ENCODE results near the gene DOCK8.

DOCK8 gene

DNA sequence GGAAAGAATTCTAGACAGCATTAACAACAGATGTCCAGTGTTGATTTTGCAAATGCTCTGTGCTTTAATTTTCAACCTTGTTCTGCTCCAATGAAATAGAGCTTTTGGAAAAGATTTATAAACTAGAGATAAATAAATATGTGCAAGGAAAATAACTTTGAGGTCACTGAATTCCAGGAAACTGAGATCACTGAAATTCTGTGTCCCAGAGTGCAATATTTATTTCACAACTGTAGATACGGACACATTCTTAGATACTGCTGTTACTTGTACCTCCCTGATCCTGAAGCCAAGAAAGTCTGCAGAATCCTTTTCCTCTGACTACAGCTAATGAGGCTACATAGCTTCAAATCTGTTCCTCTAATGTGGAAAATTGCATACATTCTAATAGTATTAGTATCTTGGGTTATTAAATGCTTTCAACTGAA is 222.9 kb downstream of the DOCK8 start:
- TF ChIP-seq, protein P1, sequence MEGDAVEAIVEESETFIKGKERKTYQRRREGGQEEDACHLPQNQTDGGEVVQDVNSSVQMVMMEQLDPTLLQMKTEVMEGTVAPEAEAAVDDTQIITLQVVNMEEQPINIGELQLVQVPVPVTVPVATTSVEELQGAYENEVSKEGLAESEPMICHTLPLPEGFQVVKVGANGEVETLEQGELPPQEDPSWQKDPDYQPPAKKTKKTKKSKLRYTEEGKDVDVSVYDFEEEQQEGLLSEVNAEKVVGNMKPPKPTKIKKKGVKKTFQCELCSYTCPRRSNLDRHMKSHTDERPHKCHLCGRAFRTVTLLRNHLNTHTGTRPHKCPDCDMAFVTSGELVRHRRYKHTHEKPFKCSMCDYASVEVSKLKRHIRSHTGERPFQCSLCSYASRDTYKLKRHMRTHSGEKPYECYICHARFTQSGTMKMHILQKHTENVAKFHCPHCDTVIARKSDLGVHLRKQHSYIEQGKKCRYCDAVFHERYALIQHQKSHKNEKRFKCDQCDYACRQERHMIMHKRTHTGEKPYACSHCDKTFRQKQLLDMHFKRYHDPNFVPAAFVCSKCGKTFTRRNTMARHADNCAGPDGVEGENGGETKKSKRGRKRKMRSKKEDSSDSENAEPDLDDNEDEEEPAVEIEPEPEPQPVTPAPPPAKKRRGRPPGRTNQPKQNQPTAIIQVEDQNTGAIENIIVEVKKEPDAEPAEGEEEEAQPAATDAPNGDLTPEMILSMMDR (IDR thresholded peaks at IDR 0.05): no peak
- H3K4me3 ChIP-seq: peak overlapping the region; percentile 6
- DNase-seq (ENCODE audit: low spot score): no peak
- peak overlapping the region; percentile 60 to 88 for H3K27ac ChIP-seq

- TF ChIP-seq, protein P1 (IDR thresholded peaks at IDR 0.05): no peak
- Histone ChIP-seq H3K27ac (peak overlapping the region; percentile 60 to 84), H3K4me3 (peak overlapping the region; percentile 6)
- DNase-seq (ENCODE audit: low spot score): no peak
Observed at GRCh38 chr9:438066-438465, 223.4 kb downstream of the DOCK8 start.

GRCh38 chr9:438961-439768 is 224.5 kb downstream of the DOCK8 start:
- Histone ChIP-seq H3K4me3 (no peak overlapping the region), H3K27ac (peak overlapping the region in 1 of 2 donors; percentile 84)
- DNase-seq (ENCODE audit: low spot score): no peak
- TF ChIP-seq, protein P1 (IDR thresholded peaks at IDR 0.05): no peak

DNA sequence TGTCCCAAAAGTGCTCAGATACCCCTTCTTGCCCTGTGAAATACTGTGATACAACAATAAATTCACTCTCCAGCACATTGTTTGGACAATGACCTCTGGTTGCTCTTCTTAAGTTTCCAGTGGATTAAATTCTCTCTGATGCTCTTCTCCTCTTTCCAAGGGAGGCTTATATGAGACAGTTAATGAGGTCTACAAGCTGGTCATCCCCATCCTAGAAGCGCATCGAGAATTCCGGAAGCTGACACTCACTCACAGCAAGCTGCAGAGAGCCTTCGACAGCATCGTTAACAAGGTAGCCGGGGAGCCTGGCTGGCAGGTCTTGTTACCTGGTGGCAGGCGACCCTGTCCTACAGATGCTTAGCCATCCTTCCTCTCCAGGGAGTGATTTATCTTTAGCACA is 226.5 kb downstream of the DOCK8 start:
- TF ChIP-seq, protein P1 (IDR thresholded peaks at IDR 0.05): no peak
- no peak for DNase-seq (ENCODE audit: low spot score)
- H3K4me3 ChIP-seq: no peak overlapping the region
- H3K27ac ChIP-seq: no peak overlapping the region

- TF ChIP-seq, protein P1 (IDR thresholded peaks at IDR 0.05): no peak
- DNase-seq (ENCODE audit: low spot score): no peak
- no peak overlapping the region for H3K4me3 ChIP-seq
- no peak overlapping the region for H3K27ac ChIP-seq
Observed at GRCh38 chr9:444528-444927, 229.9 kb downstream of the DOCK8 start.

GRCh38 chr9:445033-445432 is 230.4 kb downstream of the DOCK8 start:
- Histone ChIP-seq H3K27ac (no peak overlapping the region), H3K4me3 (no peak overlapping the region)
- DNase-seq (ENCODE audit: low spot score): no peak
- TF ChIP-seq, protein P1 (IDR thresholded peaks at IDR 0.05): no peak

DNA sequence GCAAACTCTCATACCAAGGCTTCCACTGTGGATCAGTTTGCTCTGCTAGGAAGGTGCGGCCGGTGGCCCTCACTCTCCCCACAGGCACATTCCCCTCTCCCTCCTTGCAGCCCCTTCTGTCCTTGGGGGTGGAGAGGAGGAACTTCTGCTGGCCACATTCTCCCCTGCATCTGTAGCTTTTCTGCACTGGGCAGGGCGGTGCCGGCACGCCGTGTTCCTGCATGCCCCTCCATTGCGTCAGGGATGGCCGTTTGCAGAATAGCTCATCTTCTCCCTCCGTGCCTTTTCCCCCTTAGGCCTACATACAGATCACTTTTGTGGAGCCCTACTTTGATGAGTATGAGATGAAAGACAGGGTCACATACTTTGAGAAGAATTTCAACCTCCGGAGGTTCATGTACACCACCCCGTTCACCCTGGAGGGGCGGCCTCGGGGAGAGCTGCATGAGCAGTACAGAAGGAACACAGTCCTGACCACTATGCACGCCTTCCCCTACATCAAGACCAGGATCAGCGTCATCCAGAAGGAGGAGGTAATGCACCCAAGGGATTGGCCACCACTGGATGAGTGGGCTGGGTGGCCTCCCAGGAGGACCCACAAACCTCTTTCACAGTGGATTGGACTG is 231.5 kb downstream of the DOCK8 start:
- Histone ChIP-seq H3K27ac (no peak overlapping the region), H3K4me3 (no peak overlapping the region)
- TF ChIP-seq, protein P1 (IDR thresholded peaks at IDR 0.05): no peak
- DNase-seq (ENCODE audit: low spot score): no peak

All from coronary artery (tissue), 2 donors.